CD4-positive, alpha-beta T cell treated with Interleukin-10 for 1 hour (primary cell): Measurements from ENCODE around the gene SYNCRIP.
"Not testable (repeated sequence)": the region's sequence is repeated elsewhere in the genome, so short reads cannot be mapped to it uniquely, and the experiment has no call there.

Experiments used
- DNase-seq: peaks from one replicate; pipeline ENCODE4 v3.0.0-alpha.2; 2020

The SYNCRIP gene

GRCh38 chr6:85642774-85643536, at the start of gene SYNCRIP:
Gene SYNCRIP (minus strand): TSS chr6:85642886. CDS start chr6:85641439, 1,447 bp downstream.
- peak; percentile 98 for DNase-seq

GRCh38 chr6:85691478-85691877, 48.8 kb upstream of the SYNCRIP start:
- DNase-seq: no peak

GRCh38 chr6:85690071-85690470, 47.4 kb upstream of the SYNCRIP start:
- DNase-seq: no peak

- no peak for DNase-seq
These were observed 43.0 kb upstream of the SYNCRIP start for GRCh38 chr6:85685713-85686112.

- no peak for DNase-seq
These were observed 42.1 kb upstream of the SYNCRIP start for GRCh38 chr6:85684809-85685171.

GRCh38 chr6:85684133-85684808, 41.6 kb upstream of the SYNCRIP start:
- DNase-seq: no peak

GRCh38 chr6:85681899-85682298, 39.2 kb upstream of the SYNCRIP start:
- DNase-seq: not testable (repeated sequence)

GRCh38 chr6:85680388-85680787, 37.7 kb upstream of the SYNCRIP start:
- no peak for DNase-seq

GRCh38 chr6:85679445-85680123, 36.9 kb upstream of the SYNCRIP start:
- DNase-seq: no peak

GRCh38 chr6:85678602-85679444, 36.1 kb upstream of the SYNCRIP start:
- peak; percentile 99 for DNase-seq

GRCh38 chr6:85678026-85678601, 35.4 kb upstream of the SYNCRIP start:
- DNase-seq: no peak

GRCh38 chr6:85677234-85677956, 34.7 kb upstream of the SYNCRIP start:
- no peak for DNase-seq

- no peak for DNase-seq
These were observed 33.5 kb upstream of the SYNCRIP start for GRCh38 chr6:85676086-85676729.

- DNase-seq: no peak
These were observed 32.5 kb upstream of the SYNCRIP start for GRCh38 chr6:85675030-85675819.

- DNase-seq: no peak
These were observed 31.9 kb upstream of the SYNCRIP start for GRCh38 chr6:85674604-85675003.

GRCh38 chr6:85673198-85674139, 30.8 kb upstream of the SYNCRIP start:
- DNase-seq: no peak

- no peak for DNase-seq
These were observed 29.9 kb upstream of the SYNCRIP start for GRCh38 chr6:85672623-85673022.

- DNase-seq: no peak
These were observed 29.4 kb upstream of the SYNCRIP start for GRCh38 chr6:85672050-85672449.

GRCh38 chr6:85670573-85670972, 27.9 kb upstream of the SYNCRIP start:
- DNase-seq: no peak
